IPS DF 4.7 (cell line): ENCODE data around the gene UNC45B.
"Not testable (repeated sequence)": the region's sequence is repeated elsewhere in the genome, so short reads cannot be mapped to it uniquely, and the experiment has no call there.

Source experiments
- DNase-seq: peaks from one replicate; pipeline ENCODE4 v3.0.0-alpha.2; 2013; ENCODE audit warnings: low spot score; ENCODE audit errors: extremely low read depth

Gene UNC45B

DNA sequence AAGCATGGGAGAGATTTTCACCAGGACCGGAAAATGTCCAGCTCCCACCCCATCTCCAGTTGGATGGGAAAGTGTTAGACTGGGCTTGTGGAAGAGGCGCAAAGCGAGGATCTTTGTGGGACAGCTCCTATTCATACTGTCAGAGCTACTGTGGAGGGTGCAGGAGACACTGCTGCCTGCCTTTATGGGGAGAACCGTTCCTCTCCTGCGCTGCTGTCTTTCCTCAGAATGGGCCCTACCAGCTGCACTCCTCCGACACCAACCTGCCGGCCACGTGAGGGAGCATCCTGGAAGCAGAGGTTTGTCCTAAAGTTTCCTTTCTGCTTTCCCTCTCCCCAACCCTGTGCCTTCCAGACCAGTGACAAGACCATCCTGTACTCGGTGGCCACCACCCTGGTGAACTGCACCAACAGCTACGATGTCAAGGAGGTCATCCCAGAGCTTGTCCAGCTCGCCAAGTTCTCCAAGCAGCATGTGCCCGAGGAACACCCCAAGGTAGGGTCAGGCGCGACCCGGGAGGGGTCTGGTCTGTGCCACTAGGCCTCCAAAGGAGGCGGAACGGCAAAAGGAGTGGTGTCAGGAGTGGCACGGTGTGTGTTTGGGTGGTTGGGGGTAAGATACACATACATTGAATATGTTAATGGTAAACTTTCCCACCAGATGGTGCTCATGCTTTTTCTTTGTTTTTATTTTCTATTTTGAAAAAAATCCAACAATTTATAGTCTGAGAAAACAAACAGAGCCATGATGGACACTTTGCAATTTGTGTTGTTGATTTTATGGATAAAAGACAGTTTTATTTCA is 23.6 kb downstream of the UNC45B start:
- DNase-seq, result no peak

- DNase-seq, result no peak
Measured at GRCh38 chr17:35171834-35172233, 24.2 kb downstream of the UNC45B start.

- not testable (repeated sequence) for DNase-seq
Measured at GRCh38 chr17:35172321-35172720, 24.7 kb downstream of the UNC45B start.

- DNase-seq, result no peak
Measured at GRCh38 chr17:35174835-35175334, 27.3 kb downstream of the UNC45B start.

- DNase-seq, result no peak
Measured at GRCh38 chr17:35175638-35176415, 28.2 kb downstream of the UNC45B start.

- no peak for DNase-seq
Measured at GRCh38 chr17:35176897-35177296, 29.3 kb downstream of the UNC45B start.

DNA sequence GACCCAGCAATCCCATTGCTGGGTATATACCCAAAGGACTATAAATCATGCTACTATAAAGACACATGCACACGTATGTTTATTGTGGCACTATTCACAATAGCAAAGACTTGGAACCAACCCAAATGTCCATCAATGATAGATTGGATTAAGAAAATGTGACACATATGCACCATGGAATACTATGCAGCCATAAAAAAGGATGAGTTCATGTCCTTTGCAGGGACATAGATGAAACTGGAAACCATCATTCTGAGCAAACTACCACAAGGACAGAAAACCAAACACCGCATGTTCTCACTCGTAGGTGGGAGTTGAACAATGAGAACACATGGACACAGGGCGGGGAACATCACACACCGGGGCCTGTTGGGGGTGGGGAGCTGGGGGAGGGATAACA is 31.8 kb downstream of the UNC45B start:
- not testable (repeated sequence) for DNase-seq

DNA sequence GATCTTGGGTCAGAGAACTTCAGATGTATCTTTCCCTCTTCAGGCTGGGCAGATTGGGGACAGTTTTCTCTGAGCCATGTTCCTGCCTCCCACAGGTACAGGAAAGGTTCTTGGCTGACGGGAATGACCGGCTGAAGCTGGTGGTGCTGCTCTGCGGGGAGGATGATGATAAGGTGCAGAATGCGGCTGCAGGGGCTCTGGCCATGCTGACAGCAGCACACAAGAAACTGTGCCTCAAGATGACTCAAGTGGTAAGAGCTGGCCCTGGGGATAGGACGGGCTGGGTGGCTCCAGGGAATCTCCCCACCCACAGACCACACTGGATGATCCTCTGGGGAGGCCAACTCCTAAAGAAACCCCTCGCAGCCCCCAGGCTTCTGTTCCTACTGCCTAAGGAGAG is 35.7 kb downstream of the UNC45B start:
- DNase-seq, result no peak

DNA sequence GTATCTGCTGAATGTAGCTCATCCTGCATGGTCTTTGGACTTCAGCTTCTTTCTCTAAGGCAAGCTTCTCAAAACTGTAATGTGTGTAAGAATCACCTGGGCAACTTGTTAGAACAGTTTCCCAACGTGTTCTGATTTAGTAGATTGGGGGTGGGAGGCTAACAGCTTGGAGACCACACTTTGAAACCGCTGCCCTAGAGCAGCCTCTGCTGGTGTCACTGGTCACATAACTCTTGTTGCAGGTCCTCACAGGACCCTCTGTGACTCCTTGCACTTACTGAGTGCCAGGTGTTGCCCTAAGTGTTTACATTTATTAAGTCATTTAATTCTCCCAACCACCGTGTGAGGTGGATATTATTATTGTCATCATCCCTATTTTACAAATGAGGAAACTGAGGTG is 36.7 kb downstream of the UNC45B start:
- DNase-seq, result no peak

- DNase-seq, result no peak
Measured at GRCh38 chr17:35185849-35186248, 38.2 kb downstream of the UNC45B start.

GRCh38 chr17:35187481-35187880 is 39.9 kb downstream of the UNC45B start:
- DNase-seq, result no peak

- no peak for DNase-seq
Measured at GRCh38 chr17:35188111-35188510, 40.5 kb downstream of the UNC45B start.

- no peak for DNase-seq
Measured at GRCh38 chr17:35189291-35189690, 41.7 kb downstream of the UNC45B start.

DNA sequence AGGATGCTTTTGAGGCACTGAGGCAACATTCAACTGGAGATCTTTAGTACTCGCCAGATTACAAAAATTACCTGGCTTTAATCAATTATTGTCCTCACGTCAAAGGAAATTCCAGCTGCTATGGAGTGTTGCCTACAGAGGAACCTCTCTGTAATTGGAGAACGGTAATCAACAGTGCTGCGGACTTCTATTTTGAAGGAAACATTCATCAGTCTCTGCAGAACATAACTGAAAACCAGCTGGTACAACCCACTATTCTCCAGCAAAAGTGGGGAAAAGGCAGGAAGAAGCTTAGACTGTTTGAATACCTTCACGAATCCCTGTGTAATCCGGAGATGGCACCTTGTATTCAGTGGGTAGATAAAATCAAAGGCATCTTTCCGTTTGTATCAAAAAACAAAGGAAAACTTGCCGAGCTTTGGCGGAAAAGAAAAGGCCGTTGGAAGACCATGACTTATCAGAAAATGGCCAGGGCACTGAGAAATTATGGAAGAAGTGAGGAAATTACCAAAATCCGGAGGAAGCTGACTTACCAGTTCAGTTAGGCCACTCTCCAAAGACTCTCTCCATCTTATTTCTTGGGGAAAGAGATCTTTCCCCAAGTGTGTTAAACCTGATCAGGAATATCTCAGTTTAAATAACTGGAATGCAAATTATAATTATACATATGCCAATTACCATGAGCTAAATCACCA is 43.5 kb downstream of the UNC45B start:
- DNase-seq, result no peak

DNA sequence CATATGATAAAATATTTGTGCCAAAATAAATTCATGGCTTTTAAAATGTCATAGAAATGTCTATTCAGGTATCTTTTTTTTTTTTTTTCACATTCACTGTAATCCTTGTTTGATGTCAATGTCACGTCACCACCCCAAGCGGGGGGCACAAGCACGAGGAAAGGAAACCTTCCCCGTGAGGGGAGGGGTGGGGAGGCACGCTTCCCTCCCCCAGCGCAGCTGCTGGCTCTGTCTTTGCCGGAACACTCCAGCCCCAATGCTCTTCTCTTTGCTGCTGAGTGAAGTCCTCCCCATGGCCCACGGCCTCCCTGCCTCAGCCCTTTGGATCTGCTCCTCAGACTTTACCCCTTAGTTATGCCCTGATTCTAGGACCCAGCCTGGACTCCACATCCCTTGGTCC is 45.1 kb downstream of the UNC45B start:
- no peak for DNase-seq

DNA sequence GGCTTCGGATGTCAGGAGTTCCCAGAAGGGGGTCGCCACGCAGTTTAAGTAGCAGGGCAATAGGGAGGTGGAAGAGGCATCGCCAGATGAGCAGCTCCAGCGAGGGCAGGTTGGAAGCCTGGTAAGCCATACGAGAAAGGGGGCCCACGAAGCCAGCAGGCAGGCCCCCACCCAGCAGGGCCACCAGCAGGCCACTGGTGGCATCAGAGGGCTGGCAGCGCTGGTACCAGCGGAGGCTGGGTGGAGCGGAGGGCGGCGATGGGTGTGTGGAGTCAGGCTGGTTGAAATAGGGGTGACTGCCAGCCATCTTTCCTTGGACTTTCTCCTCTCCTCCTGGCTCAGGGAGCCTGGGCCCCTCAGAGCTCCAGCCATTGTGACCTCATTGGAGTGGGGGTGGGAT is 46.4 kb downstream of the UNC45B start, which contains the start of gene SLC35G3:
Gene SLC35G3, minus strand, starts transcription at position 393 of the 400 bp plus-strand sequence. Its CDS starts 86 bp downstream, at position 307.
- not testable (repeated sequence) for DNase-seq

DNA sequence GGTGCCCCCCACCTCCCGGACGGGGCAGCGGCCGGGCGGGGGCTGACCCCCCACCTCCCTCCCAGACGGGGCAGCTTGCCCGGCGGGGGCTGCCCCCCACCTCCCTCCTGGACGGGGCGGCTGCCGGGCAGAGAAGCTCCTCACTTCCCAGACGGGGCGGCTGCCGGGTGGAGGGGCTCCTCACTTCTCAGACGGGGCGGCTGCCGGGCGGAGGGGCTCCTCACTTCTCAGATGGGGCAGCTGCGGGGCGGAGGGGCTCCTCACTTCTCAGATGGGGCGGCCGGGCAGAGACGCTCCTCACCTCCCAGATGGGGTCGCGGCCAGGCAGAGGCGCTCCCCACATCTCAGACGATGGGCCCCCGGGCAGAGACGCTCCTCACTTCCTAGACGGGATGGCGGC is 47.4 kb downstream of the UNC45B start:
- DNase-seq, result not testable (repeated sequence)

GRCh38 chr17:35202582-35202981 is 55.0 kb downstream of the UNC45B start:
- not testable (repeated sequence) for DNase-seq

DNA sequence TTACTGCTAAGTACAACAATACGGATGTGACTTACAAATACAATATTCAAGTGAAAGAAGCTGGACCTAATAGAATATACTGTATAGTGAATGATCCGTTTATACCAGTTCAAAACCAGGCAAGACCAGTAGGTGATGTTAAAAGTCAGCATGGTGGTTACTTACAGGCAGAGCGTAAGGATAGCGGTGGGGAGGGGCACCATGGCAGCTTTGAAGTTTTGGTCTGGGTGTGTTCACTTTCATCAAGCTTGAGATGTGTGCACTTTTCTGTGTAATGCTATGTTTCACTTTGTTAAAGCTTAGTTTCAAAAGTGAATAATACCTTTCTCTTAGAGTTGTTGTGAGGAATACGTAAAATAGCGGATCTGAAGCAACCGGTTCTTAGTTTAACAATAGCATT is 63.1 kb downstream of the UNC45B start:
- DNase-seq, result no peak

DNA sequence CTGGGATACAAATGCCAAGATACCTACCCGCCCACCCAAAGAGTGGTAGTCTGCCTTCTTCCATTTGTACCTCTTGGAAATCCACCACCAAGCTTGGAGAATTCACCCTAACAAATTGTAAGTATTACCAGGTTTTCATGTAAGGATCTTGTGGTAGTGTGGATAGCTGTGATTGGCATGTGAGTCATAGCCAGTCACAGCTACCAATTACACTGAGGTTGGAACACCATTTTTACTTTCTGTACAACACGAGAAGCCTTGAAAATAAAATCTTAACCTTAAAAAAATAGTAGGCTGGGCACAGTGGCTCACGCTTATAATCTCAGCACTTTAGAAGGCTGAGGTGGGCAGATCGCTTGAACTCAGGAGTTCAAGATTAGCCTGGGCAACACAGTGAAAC is 65.1 kb downstream of the UNC45B start:
- DNase-seq, result no peak

GRCh38 chr17:35213412-35213940 is 65.9 kb downstream of the UNC45B start:
- no peak for DNase-seq
